Activated T-cell treated with anti-CD3 and anti-CD28 coated beads, Interleukin-2, amount 50 U/mL, for 48 hours (primary cell): Measurements from ENCODE around the gene GREB1L.
"Not testable (repeated sequence)": the region's sequence is repeated elsewhere in the genome, so short reads cannot be mapped to it uniquely, and the experiment has no call there.

ENCODE experiments used
- DNase-seq, 2 experiments: peaks; one replicate each; pipeline ENCODE4 v3.0.0-alpha.2; 2020

GREB1L gene

GRCh38 chr18:21265971-21266673 lies 24.1 kb downstream of the GREB1L start:
- no peak for DNase-seq

- DNase-seq = no peak
Measured at GRCh38 chr18:21267400-21267799, 25.4 kb downstream of the GREB1L start.

- no peak for DNase-seq
Measured at GRCh38 chr18:21269349-21269748, 27.3 kb downstream of the GREB1L start.

- DNase-seq = no peak
Measured at GRCh38 chr18:21270453-21270852, 28.4 kb downstream of the GREB1L start.

GRCh38 chr18:21272016-21272579 lies 30.1 kb downstream of the GREB1L start:
- no peak for DNase-seq

- DNase-seq = no peak
Measured at GRCh38 chr18:21273568-21273967, 31.5 kb downstream of the GREB1L start.

- no peak for DNase-seq
Measured at GRCh38 chr18:21275645-21276044, 33.6 kb downstream of the GREB1L start.

- DNase-seq = no peak
Measured at GRCh38 chr18:21277578-21277977, 35.5 kb downstream of the GREB1L start.

GRCh38 chr18:21278218-21278617 lies 36.2 kb downstream of the GREB1L start:
- not testable (repeated sequence) for DNase-seq

- DNase-seq = no peak
Measured at GRCh38 chr18:21281603-21282002, 39.6 kb downstream of the GREB1L start.

- no peak for DNase-seq
Measured at GRCh38 chr18:21284540-21284939, 42.5 kb downstream of the GREB1L start.

- no peak for DNase-seq
Measured at GRCh38 chr18:21289827-21290226, 47.8 kb downstream of the GREB1L start.

GRCh38 chr18:21291106-21291505 lies 49.1 kb downstream of the GREB1L start:
- no peak for DNase-seq

- DNase-seq = no peak
Measured at GRCh38 chr18:21293479-21293878, 51.4 kb downstream of the GREB1L start.

- DNase-seq = no peak
Measured at GRCh38 chr18:21295101-21295500, 53.1 kb downstream of the GREB1L start.

- DNase-seq = no peak
Measured at GRCh38 chr18:21296045-21296444, 54.0 kb downstream of the GREB1L start.

- DNase-seq = no peak
Measured at GRCh38 chr18:21298351-21298750, 56.3 kb downstream of the GREB1L start.

GRCh38 chr18:21300035-21300907 lies 58.2 kb downstream of the GREB1L start:
- no peak for DNase-seq

- no peak for DNase-seq
Measured at GRCh38 chr18:21300908-21301200, 58.8 kb downstream of the GREB1L start.

GRCh38 chr18:21303445-21303844 lies 61.4 kb downstream of the GREB1L start:
- no peak for DNase-seq

GRCh38 chr18:21303895-21304294 lies 61.9 kb downstream of the GREB1L start:
- no peak for DNase-seq

GRCh38 chr18:21305621-21306020 lies 63.6 kb downstream of the GREB1L start:
- no peak for DNase-seq

GRCh38 chr18:21306368-21306767 lies 64.3 kb downstream of the GREB1L start:
- DNase-seq = no peak

- no peak for DNase-seq
Measured at GRCh38 chr18:21307578-21307977, 65.5 kb downstream of the GREB1L start.
